ENCODE results near the gene CNTN5.

Gene CNTN5

GRCh38 chr11:99410636-99411035 lies 389.9 kb downstream of the CNTN5 start:
- DNase-seq: no peak

- no peak for DNase-seq
These were observed 398.4 kb downstream of the CNTN5 start for GRCh38 chr11:99418927-99419720.

- no peak for DNase-seq
These were observed 399.2 kb downstream of the CNTN5 start for GRCh38 chr11:99419991-99420390.

GRCh38 chr11:99422581-99423427 lies 402.1 kb downstream of the CNTN5 start:
- DNase-seq: no peak

- DNase-seq: no peak
These were observed 402.8 kb downstream of the CNTN5 start for GRCh38 chr11:99423428-99423983.

GRCh38 chr11:99424313-99425084 lies 403.8 kb downstream of the CNTN5 start:
- no peak for DNase-seq

GRCh38 chr11:99425596-99425995 lies 404.8 kb downstream of the CNTN5 start:
- DNase-seq: no peak

- no peak for DNase-seq
These were observed 411.9 kb downstream of the CNTN5 start for GRCh38 chr11:99432677-99433076.

- DNase-seq: no peak
These were observed 422.5 kb downstream of the CNTN5 start for GRCh38 chr11:99443276-99443675.

GRCh38 chr11:99446400-99446799 lies 425.7 kb downstream of the CNTN5 start:
- no peak for DNase-seq

- no peak for DNase-seq
These were observed 428.6 kb downstream of the CNTN5 start for GRCh38 chr11:99449345-99449744.

- no peak for DNase-seq
These were observed 431.3 kb downstream of the CNTN5 start for GRCh38 chr11:99452075-99452474.

- DNase-seq: no peak
These were observed 441.2 kb downstream of the CNTN5 start for GRCh38 chr11:99461913-99462312.

- DNase-seq: no peak
These were observed 444.2 kb downstream of the CNTN5 start for GRCh38 chr11:99464985-99465384.

GRCh38 chr11:99489581-99489980 lies 468.8 kb downstream of the CNTN5 start:
- DNase-seq: no peak

- no peak for DNase-seq
These were observed 473.3 kb downstream of the CNTN5 start for GRCh38 chr11:99494065-99494464.

GRCh38 chr11:99501655-99502054 lies 480.9 kb downstream of the CNTN5 start:
- DNase-seq: no peak

GRCh38 chr11:99505316-99505715 lies 484.6 kb downstream of the CNTN5 start:
- no peak for DNase-seq

- DNase-seq: no peak
These were observed 485.1 kb downstream of the CNTN5 start for GRCh38 chr11:99505831-99506230.

- DNase-seq: no peak
These were observed 489.1 kb downstream of the CNTN5 start for GRCh38 chr11:99509863-99510262.

GRCh38 chr11:99513368-99513767 lies 492.6 kb downstream of the CNTN5 start:
- no peak for DNase-seq

GRCh38 chr11:99519095-99519494 lies 498.3 kb downstream of the CNTN5 start:
- DNase-seq: no peak
